GM18520 (cell line): ENCODE data around the gene TEX28.
"Not testable (repeated sequence)": the region's sequence is repeated elsewhere in the genome, so short reads cannot be mapped to it uniquely, and the experiment has no call there.

ENCODE experiments used
- ATAC-seq: cut with Tn5 transposase; IDR thresholded peaks from one replicate; pipeline ENCODE4 v1.9.1; 2021; ENCODE audit not compliant: unreplicated experiment

TEX28 gene, protein sequence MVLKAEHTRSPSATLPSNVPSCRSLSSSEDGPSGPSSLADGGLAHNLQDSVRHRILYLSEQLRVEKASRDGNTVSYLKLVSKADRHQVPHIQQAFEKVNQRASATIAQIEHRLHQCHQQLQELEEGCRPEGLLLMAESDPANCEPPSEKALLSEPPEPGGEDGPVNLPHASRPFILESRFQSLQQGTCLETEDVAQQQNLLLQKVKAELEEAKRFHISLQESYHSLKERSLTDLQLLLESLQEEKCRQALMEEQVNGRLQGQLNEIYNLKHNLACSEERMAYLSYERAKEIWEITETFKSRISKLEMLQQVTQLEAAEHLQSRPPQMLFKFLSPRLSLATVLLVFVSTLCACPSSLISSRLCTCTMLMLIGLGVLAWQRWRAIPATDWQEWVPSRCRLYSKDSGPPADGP

DNA sequence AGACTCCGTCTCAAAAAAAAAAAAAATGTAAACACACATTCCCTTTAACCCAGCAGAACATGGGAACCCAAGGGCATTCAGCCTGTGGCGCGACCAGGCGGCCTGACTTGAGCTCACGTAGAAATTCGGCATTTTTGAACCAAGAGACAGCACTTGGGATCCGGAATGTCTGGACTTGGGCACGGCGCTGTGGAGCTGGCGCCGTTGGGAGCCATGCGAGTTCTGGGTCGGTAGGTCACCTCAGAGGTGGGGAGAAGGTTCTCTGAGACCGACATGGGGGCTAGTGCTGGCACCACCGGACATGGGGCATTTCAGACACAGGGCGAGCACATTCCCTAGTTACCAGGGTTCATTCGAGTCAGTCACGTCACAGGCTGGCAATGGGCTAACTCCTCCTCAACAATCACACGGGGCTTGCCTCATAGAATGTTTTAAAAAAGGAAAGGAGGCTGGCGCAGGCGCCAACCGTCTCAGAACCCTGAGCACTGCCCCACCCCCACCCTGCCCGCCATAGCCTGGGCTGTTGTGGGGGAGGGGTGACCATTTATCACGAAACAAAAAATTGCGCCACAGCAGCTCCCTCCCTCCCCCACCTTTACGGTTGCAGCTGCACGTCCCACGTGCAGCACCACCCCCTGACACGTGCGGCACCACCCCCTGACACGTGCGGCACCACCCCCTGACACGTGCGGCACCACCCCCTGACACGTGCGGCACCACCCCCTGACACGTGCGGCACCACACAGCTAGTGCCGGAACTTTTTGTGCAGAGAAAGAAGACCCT, at the start of gene TEX28:
Gene TEX28, minus strand, starts transcription at position 334 of the 784 bp plus-strand sequence. CDS start 3,007 bp downstream, outside the sequence.
- no peak for ATAC-seq

GRCh38 chrX:154343620-154344019, 48.7 kb upstream of the TEX28 start:
- peak; percentile 29 for ATAC-seq

GRCh38 chrX:154343063-154343462, 48.1 kb upstream of the TEX28 start:
- not testable (repeated sequence) for ATAC-seq

DNA sequence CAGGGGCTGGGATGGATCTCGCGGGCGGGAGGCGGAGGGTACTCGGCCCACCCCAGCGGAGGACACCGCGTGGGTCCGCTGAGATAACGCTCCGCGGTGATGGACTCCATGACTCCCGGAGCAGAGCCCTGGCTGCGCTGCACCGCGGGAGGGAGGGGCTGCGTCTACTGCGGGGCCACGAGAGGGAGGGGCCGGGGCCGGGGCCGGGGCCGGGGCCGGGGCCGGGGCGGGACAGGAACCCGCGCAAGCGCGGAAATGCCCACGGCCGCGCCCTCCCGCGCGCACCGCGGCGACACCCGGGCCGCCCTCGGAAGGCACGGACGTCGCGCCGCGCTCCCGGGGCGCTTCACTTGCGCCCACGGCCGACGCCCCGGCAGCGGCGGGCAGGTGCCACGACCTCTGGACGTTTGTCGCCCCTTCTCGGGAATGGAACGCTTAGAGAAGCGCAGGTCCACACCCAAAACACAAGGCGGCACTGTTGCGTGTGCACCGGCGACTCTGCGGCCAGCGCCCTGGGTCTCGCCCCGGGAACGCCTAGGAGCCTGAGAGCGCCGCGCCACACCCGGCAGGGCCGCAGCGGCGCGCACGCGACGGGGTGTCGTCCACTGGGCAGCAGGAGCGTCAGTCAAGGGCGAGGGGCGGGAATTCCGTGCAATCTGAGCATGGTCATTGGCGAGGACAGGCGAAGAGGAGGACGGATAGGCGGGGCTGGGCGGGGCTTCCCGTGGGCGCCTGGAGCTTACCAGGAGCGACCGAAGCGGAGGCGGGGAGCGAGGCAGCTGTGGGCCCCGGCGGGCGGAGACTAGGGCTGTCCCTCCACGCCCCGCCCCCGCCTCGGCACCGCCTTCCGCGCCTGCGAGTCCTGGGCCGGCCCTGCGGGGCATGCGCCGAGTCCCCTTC, 46.7 kb upstream of the TEX28 start:
- peak; percentile 54 for ATAC-seq

GRCh38 chrX:154334496-154334895, 39.6 kb upstream of the TEX28 start:
- ATAC-seq: no peak

GRCh38 chrX:154333837-154334271, 38.9 kb upstream of the TEX28 start:
- no peak for ATAC-seq

DNA sequence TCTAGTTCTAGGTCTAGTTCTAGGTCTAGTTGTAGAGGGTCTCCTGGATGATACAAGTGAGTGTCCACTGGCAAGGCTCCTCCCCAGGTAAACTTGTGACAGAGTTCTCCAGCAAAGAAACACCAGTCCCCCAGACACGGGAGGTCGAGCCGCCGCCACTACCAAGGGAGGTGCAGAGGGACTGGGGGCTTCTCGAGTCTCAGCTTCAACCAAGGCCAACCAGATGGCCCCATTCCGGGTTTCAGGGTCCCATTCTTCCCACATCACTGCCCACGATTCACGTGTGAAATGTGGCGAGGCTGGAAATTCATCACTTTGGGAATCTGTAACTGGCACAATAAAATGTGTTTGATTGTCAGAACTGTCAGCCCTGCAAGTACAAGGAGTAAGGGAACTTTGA, 38.2 kb upstream of the TEX28 start:
- no peak for ATAC-seq

DNA sequence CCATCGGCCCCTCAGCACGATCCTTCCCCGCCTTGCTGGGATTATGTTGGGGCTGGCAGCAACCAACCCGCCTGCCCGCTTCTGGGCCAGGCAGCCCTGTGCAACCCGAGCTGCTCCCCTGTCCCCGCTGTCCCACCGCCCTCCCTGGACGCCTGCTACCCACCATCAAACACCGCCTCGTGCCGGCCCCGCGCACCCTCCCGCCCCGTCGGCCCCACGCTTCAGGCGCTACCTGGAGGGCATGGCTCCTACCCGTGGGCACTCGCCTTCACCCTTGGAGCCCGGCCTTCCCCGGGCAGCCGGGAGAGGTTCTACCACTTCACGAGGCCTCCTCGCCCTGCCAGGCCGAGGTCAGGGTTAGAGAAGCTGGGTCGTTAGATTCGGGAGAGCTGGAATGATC, 37.6 kb upstream of the TEX28 start:
- ATAC-seq: no peak

DNA sequence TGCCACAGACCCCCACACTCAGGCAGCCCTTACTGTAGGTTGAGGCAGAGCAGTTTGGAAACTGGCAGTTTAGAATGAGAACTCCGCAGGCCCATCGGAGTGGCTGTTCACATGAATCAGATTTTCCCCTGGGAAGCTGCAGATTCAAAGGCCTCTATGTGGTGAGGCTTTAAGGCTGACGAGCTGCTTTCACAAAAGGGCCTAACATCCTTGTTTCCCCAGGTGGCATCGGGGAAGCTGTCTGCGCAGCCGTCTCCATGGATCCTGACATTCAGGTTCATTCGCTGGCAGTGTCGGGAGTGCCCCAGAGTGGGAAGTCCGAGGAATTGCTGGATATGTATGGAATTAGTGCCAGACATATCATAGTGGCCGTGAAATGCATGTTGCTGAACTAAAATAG, 34.4 kb upstream of the TEX28 start:
- ATAC-seq: no peak

- ATAC-seq: no peak
These were observed 33.7 kb upstream of the TEX28 start for GRCh38 chrX:154328646-154329045.

- ATAC-seq: no peak
These were observed 32.3 kb upstream of the TEX28 start for GRCh38 chrX:154327038-154327820.

DNA sequence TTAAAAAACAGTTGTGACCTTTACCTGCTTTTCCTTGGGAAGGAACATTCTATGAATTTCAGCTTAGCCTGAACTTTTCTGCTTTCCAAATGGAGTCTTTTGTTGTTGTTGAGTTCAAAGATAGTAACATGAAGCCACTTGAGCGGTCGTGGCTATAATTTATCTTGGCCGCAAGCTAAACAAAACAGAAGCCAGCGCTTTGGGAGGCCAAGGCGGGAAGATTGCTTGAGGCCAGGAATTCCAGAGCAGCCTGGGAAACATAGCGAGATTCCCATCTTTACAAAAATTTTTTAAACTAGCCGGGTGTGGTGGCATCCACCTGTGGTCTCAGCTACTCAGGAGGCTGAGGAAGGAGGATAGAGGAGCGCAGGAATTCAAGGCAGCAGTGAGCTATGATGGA, 30.6 kb upstream of the TEX28 start:
- no peak for ATAC-seq

- no peak for ATAC-seq
These were observed 28.6 kb upstream of the TEX28 start for GRCh38 chrX:154323537-154323936.

DNA sequence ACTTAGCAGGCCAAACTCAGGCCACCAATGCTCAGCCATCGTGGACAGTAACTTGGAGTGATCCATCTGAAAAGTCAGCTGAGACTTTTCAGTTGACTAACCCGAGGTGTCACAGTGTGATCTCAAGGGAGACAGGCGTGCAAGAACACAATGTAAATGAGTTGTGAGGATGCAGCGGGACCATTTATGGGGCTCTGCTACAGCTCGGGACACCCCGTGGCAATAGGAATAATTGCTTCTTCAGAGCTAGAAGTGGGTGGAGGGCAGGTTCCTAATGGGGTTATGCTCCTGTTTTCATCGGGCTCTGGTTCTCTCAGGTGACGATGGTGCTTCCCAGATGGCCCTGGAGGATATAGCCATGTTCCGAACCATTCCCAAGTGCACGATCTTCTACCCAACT, 28.0 kb upstream of the TEX28 start:
- ATAC-seq: no peak

GRCh38 chrX:154321594-154321993, 26.7 kb upstream of the TEX28 start:
- no peak for ATAC-seq

DNA sequence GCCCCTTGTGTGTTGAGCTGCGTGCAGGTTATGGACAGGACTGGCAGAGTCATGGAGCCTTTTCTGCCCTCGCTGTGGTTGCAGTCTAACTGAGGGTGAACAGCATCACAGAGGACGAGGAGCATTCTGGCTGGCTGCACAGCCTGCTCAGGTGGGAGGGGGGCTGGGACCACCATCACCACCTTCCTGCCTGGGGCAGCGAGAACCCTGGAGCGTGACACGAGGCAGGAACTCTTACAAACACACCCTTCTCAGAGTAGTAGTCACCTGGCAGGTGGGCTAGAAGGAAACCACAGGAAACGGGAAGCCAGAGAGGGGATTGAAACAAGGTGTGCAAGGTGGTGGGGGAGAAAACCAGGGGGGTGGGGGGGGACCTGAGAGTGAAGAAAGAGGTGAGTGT, 26.2 kb upstream of the TEX28 start:
- ATAC-seq: no peak

GRCh38 chrX:154320406-154320805, 25.5 kb upstream of the TEX28 start:
- ATAC-seq: no peak

DNA sequence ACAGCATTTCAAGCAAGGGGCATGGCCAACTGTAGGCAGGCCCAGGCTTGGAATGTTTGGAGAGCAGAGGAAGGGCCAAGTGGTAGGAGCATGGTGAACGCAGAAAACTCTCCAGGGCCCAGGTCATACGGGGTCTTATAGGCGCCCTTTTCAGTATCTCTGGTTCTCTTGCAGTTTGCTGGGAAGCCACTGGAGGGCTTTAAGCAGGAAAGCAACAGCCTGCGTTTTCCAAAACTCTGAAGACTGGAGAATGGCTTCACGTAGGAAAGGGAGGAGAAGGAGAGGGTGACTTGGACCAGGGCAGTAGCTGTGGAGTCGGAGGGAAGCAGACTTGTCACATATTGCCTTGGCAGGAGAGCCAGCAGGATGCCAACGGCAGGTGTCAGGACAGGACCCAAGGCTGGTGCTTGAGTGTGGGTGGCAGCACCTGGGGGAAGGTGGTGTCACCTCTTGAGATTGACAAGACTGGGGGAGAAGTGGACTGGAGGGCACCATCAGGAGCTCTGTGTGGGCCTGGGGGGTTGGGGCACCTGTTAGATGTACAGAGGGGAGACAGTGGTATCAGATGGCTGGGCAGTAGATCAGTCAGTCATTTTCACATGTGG, 22.6 kb upstream of the TEX28 start:
- ATAC-seq: no peak

DNA sequence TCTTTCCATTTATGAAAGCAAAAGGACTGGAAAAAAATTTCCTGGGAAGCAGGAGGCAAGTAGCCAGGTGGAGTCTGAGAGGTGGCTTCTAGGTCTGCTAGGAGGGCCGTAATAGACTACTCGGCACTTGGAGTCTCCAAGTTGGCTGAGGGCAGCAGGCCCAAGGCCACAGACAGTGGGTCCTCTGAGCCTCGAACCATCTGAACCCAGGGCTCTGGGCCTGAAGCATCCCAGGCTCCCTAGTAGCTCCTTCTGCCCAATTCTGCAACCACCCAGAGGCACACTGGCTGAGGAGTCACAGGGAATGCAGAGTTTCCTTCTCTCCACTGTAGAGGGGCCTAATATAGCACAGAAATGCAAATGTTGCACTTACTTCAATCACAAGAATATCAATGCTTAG, 20.5 kb upstream of the TEX28 start:
- ATAC-seq: no peak

DNA sequence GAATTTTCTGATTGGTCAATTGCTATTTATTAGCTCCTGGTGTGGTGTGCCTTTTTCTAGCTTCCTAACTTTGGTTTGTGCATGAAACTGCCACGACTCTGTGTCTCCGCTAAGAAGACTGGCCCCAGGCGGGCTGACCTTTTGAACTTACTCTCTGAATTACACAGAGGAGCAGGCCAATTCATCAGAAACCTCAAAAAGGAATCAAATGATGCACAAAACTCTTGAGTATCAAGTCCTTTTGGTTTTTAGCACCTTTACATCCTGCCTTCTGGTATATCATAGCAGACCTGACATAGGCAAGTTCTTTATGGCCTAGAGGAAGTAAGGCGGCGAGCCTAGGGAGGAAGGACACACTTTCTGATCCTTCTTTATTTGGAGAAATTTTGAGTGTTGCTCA, 18.2 kb upstream of the TEX28 start:
- ATAC-seq: no peak
